ENCODE measurements around the gene MIS18A. TPM values are rescaled to one million over a fixed set of nuclear protein-coding genes. Genes with fewer than 3 reads are reported as not detected.

Gene MIS18A
- total RNA-seq, 1 donor from 2014 or later = 4.7 TPM

DNA sequence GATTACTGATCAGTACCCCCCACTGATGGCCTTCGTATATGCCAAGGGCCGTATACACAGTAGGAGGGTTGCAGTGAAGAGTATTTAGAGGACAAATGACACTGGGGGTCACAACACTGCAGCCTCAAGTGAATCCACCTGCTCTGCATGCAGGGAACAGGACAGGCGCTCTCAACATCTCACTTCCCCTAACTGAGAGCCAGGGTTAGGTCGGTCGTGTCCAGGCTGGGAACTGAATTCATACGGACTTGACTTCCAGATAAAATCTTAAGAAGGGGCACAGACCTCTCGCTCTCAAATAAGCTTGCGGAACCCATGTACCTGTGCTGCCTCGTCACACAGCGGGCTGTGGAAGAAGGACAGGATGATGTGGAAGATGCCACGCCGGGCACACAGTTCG, 42.6 kb upstream of the MIS18A start:
- Histone ChIP-seq H3K9me3 (no peaks in the 10 kb centered on the region), H3K27ac (no peak overlapping the region), H3K4me3 (no peak overlapping the region), H3K27me3 (ENCODE audit: low read depth) (no peaks in the 10 kb centered on the region), H3K36me3 (peaks cover 100% of the 10 kb centered on the region), H3K4me1 (no peaks in the 10 kb centered on the region)
- DNase-seq = no peak
- TF ChIP-seq, protein P1, sequence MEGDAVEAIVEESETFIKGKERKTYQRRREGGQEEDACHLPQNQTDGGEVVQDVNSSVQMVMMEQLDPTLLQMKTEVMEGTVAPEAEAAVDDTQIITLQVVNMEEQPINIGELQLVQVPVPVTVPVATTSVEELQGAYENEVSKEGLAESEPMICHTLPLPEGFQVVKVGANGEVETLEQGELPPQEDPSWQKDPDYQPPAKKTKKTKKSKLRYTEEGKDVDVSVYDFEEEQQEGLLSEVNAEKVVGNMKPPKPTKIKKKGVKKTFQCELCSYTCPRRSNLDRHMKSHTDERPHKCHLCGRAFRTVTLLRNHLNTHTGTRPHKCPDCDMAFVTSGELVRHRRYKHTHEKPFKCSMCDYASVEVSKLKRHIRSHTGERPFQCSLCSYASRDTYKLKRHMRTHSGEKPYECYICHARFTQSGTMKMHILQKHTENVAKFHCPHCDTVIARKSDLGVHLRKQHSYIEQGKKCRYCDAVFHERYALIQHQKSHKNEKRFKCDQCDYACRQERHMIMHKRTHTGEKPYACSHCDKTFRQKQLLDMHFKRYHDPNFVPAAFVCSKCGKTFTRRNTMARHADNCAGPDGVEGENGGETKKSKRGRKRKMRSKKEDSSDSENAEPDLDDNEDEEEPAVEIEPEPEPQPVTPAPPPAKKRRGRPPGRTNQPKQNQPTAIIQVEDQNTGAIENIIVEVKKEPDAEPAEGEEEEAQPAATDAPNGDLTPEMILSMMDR (IDR thresholded peaks at IDR 0.05) = no peak
- no peak for ATAC-seq
- intact Hi-C loops (cut with DNase I) = no loop called here

DNA sequence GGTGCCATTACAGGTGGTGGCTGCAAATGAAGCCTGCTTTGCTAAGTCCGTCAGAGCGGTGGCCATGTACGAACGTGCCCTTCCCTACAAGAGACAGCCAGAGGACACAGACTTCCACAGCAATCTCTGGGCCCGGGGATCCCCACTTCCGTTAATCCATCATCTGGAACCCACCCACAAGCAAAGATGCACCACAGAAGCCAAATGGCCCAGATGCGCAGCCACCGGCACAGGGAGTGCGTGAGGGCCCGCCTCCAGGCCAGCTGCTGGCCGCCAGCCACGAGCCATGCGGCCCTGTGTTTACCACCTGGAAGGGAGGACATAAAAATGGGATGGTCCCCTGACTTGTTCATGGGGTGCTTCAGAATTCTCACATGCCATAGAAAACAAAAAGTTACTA, 41.9 kb upstream of the MIS18A start:
- no peak for ATAC-seq
- no peaks in the 10 kb centered on the region for H3K4me1 ChIP-seq
- no peak overlapping the region for H3K27ac ChIP-seq
- intact Hi-C loops (cut with DNase I) = no loop called here
- H3K36me3 ChIP-seq = peaks cover 100% of the 10 kb centered on the region
- no peaks in the 10 kb centered on the region for H3K27me3 ChIP-seq (ENCODE audit: low read depth)
- DNase-seq = no peak
- TF ChIP-seq, protein P1 (IDR thresholded peaks at IDR 0.05) = no peak
- no peaks in the 10 kb centered on the region for H3K9me3 ChIP-seq
- H3K4me3 ChIP-seq = no peak overlapping the region

DNA sequence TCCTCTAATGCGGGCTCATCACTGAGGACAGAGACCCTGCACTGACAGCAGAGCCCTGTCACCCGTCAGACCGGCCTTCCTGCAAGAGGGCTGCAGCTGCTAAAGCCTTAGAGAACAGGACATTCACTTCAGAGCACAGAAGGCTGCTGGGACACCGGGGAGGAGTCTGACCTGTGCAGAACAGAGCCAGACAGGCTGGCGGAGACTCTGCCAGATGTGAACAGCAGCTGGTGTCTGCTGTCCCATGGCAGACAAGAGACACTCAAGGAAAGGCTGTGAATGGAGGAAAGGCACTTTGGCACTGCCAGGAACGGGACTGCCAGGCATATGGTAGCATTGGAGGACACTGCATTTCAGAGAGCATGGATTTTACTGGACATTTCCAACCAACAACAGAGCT, 41.2 kb upstream of the MIS18A start:
- Histone ChIP-seq H3K4me3 (no peak overlapping the region), H3K27ac (no peak overlapping the region), H3K9me3 (no peaks in the 10 kb centered on the region), H3K4me1 (no peaks in the 10 kb centered on the region), H3K27me3 (ENCODE audit: low read depth) (no peaks in the 10 kb centered on the region), H3K36me3 (peaks cover 99% of the 10 kb centered on the region)
- no peak for DNase-seq
- no peak for ATAC-seq
- TF ChIP-seq, protein P1 (IDR thresholded peaks at IDR 0.05) = no peak
- intact Hi-C loops (cut with DNase I) = no loop called here

DNA sequence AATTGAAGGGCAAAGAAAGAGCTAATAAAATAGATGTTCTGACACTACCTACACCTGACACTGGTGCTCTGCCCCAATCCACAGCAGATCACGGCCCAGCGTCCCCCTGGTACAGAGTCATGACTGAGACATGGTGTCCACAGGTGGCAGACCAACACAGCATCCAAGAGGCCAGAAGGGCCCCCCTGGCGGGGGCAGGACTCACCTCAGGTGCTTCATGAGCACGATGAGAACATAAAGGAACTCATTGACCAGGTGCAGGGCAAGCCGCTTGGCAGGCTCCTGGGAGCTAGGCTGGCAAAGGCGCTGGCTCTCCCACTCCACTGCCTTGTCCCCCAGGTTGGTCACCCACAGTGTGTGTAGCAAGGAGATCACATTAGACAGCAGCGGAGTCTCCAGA, 40.2 kb upstream of the MIS18A start:
- TF ChIP-seq, protein P1 (IDR thresholded peaks at IDR 0.05) = no peak
- Histone ChIP-seq H3K4me1 (no peaks in the 10 kb centered on the region), H3K9me3 (no peaks in the 10 kb centered on the region), H3K27me3 (ENCODE audit: low read depth) (no peaks in the 10 kb centered on the region), H3K4me3 (no peak overlapping the region), H3K27ac (no peak overlapping the region), H3K36me3 (peaks cover 99% of the 10 kb centered on the region)
- ATAC-seq (no peak), DNase-seq (no peak)
- intact Hi-C loops (cut with DNase I) = no loop called here

DNA sequence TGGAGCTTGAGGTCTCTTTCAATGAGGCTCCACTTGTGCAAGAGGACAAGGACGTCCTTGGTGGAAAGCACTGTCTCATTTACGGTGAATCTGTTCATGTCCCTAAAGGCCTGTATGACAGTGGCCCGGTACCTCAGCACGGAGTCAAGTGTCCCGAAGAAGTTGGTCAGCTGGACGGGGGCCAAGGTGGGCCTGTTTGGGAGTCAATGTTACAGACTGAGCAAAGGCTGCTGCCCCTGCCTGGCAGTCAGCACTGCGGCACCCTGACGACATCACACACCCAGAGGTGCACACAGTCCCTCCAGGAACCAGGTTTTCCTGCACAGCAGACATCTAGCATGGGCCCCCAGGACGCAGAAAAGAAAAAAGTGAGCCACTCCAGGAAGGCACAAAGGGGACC, 38.9 kb upstream of the MIS18A start:
- TF ChIP-seq, protein P1 (IDR thresholded peaks at IDR 0.05) = no peak
- intact Hi-C loops (cut with DNase I) = no loop called here
- no peak for ATAC-seq
- Histone ChIP-seq H3K4me3 (no peak overlapping the region), H3K4me1 (no peaks in the 10 kb centered on the region), H3K36me3 (peaks cover 99% of the 10 kb centered on the region), H3K9me3 (no peaks in the 10 kb centered on the region), H3K27ac (no peak overlapping the region), H3K27me3 (ENCODE audit: low read depth) (no peaks in the 10 kb centered on the region)
- DNase-seq = no peak

Data from lower lobe of right lung (tissue), 2 donors.